T-helper 1 cell treated with Interleukin-12 subunit alpha and Interleukin-12 subunit beta and Interleukin-4 antibody, amounts not matched to agents 30 μg/mL and 1 μg/mL, for 36 hours (primary cell): Measurements from ENCODE around the gene ZNF784.
A peak's percentile ranks its signal among the peaks of the same experiment; 100 is the strongest.

Experiments used
- H3K27ac Mint-ChIP-seq: one replicate; pipeline ENCODE4 v1.8.0; 2021; ENCODE audit warnings: mild to moderate bottlenecking, mixed read lengths
- H3K27me3 Mint-ChIP-seq: one replicate; pipeline ENCODE4 v1.8.0; 2021; ENCODE audit warnings: low read depth, mixed read lengths
- H3K36me3 Mint-ChIP-seq: one replicate; pipeline ENCODE4 v1.8.0; 2021; ENCODE audit warnings: low read depth, mixed read lengths
- H3K4me1 Mint-ChIP-seq: one replicate; pipeline ENCODE4 v1.8.0; 2021; ENCODE audit warnings: low read depth, mixed read lengths
- H3K4me3 Mint-ChIP-seq: one replicate; pipeline ENCODE4 v1.8.0; 2021; ENCODE audit warnings: mild to moderate bottlenecking, moderate library complexity, mixed read lengths
- H3K9me3 Mint-ChIP-seq: one replicate; pipeline ENCODE4 v1.8.0; 2021; ENCODE audit warnings: mixed read lengths

The ZNF784 gene

DNA sequence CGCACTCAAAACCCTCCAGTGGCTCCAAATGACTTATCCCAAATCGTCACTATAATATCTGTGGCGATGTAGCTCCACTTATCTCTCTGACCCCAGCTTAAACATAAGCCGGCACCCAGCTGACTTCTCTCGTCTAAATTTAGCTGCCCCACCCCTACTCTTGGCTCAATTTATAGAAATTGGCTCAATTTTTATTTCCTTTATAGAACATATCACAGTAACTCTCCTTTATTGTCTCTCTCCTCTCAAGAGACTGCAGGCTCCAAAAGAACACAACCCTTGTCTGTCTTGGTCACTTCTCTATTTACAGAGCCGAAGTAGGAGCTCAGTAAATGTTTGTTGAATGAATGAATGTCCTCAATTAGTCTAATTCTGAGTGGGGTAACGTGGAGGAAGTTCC is 805 bp downstream of the ZNF784 start:
- no peak overlapping the region for H3K27ac Mint-ChIP-seq
- peaks cover 13% of the 10 kb centered on the region for H3K36me3 Mint-ChIP-seq
- no peaks in the 10 kb centered on the region for H3K9me3 Mint-ChIP-seq
- peaks cover 38% of the 10 kb centered on the region for H3K4me1 Mint-ChIP-seq
- H3K27me3 Mint-ChIP-seq: peaks cover 5% of the 10 kb centered on the region
- no peak overlapping the region for H3K4me3 Mint-ChIP-seq

- H3K27ac Mint-ChIP-seq: peak overlapping the region; percentile 18
Measured at GRCh38 chr19:55623130-55623529, 1.2 kb downstream of the ZNF784 start.

GRCh38 chr19:55622242-55622969 is 2.0 kb downstream of the ZNF784 start:
- Mint-ChIP-seq H3K27ac (no peak overlapping the region), H3K36me3 (peaks cover 15% of the 10 kb centered on the region), H3K4me1 (peaks cover 34% of the 10 kb centered on the region), H3K4me3 (no peak overlapping the region), H3K9me3 (no peaks in the 10 kb centered on the region), H3K27me3 (no peaks in the 10 kb centered on the region)

More at GRCh38 chr19:55623130-55623529, 1.2 kb downstream of the ZNF784 start:
- H3K4me3 Mint-ChIP-seq: no peak overlapping the region
- peaks cover 38% of the 10 kb centered on the region for H3K4me1 Mint-ChIP-seq
- H3K36me3 Mint-ChIP-seq: peaks cover 14% of the 10 kb centered on the region
- H3K9me3 Mint-ChIP-seq: no peaks in the 10 kb centered on the region
- H3K27me3 Mint-ChIP-seq: peaks cover 4% of the 10 kb centered on the region

DNA sequence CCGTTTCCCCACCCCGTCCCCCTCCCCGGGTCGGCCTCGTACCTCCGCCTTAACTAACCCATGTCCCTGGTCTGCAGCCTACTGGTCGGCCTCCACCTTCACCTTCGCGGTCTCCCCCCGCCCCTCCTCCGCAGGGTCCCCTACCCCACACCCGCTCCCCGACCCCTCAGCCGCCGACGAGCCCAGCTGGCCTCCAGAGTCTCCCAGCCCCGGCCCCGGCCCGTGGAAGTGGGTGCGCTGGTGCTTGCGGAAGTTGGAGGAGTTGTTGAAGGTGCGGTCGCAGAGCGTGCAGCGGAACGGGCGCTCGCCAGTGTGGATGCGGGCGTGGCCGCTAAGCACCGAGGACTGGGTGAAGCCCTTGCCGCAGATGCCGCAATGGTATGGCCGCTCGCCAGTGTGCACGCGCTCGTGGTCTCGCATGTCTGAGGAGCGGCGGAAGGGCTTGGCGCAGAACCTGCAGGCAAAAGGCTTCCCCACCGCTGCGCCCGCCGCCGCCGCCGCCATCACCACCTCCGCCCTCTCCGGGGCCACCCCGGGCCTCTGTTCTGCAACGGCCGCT is 2.6 kb downstream of the ZNF784 start:
- Mint-ChIP-seq H3K27me3 (no peaks in the 10 kb centered on the region), H3K36me3 (peaks cover 19% of the 10 kb centered on the region), H3K4me1 (peaks cover 29% of the 10 kb centered on the region), H3K27ac (no peak overlapping the region), H3K4me3 (no peak overlapping the region), H3K9me3 (no peaks in the 10 kb centered on the region)

GRCh38 chr19:55621205-55621672 is 3.1 kb downstream of the ZNF784 start:
- Mint-ChIP-seq H3K27me3 (no peaks in the 10 kb centered on the region), H3K9me3 (no peaks in the 10 kb centered on the region), H3K27ac (no peak overlapping the region), H3K36me3 (peaks cover 21% of the 10 kb centered on the region), H3K4me3 (no peak overlapping the region), H3K4me1 (peaks cover 23% of the 10 kb centered on the region)

- H3K4me1 Mint-ChIP-seq: peaks cover 19% of the 10 kb centered on the region
- no peaks in the 10 kb centered on the region for H3K27me3 Mint-ChIP-seq
- no peak overlapping the region for H3K4me3 Mint-ChIP-seq
- H3K27ac Mint-ChIP-seq: no peak overlapping the region
- no peaks in the 10 kb centered on the region for H3K9me3 Mint-ChIP-seq
- H3K36me3 Mint-ChIP-seq: peaks cover 21% of the 10 kb centered on the region
Measured at GRCh38 chr19:55620410-55621204, 3.8 kb downstream of the ZNF784 start.

DNA sequence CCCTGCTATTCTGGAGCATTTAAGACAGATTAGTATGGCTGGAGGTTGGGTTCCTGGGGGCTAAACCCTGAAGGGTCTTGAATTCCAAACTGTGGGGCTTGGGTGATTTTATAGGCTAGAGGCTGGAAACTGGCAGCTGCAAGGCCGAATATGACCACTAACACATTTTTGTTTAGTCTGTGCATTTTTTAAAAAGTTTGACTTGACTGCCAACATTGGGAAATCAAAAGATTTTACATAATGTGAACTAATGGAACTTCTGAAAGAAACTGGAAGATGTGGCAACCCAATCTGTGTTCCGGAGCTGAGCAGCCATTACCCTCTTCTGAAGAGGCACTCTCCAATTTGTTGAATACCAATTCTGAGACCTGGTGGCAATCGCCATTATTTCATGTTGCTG is 5.1 kb downstream of the ZNF784 start:
- H3K4me3 Mint-ChIP-seq: no peak overlapping the region
- no peak overlapping the region for H3K27ac Mint-ChIP-seq
- no peaks in the 10 kb centered on the region for H3K27me3 Mint-ChIP-seq
- no peaks in the 10 kb centered on the region for H3K9me3 Mint-ChIP-seq
- H3K4me1 Mint-ChIP-seq: peaks cover 13% of the 10 kb centered on the region
- H3K36me3 Mint-ChIP-seq: peaks cover 21% of the 10 kb centered on the region

- H3K27ac Mint-ChIP-seq: no peak overlapping the region
- H3K27me3 Mint-ChIP-seq: no peaks in the 10 kb centered on the region
- H3K36me3 Mint-ChIP-seq: peaks cover 21% of the 10 kb centered on the region
- peaks cover 7% of the 10 kb centered on the region for H3K4me1 Mint-ChIP-seq
- no peak overlapping the region for H3K4me3 Mint-ChIP-seq
- no peaks in the 10 kb centered on the region for H3K9me3 Mint-ChIP-seq
Measured at GRCh38 chr19:55618426-55618825, 5.9 kb downstream of the ZNF784 start.

GRCh38 chr19:55617426-55617825 is 6.9 kb downstream of the ZNF784 start:
- H3K9me3 Mint-ChIP-seq: no peaks in the 10 kb centered on the region
- no peaks in the 10 kb centered on the region for H3K27me3 Mint-ChIP-seq
- H3K4me1 Mint-ChIP-seq: peaks cover 10% of the 10 kb centered on the region
- peaks cover 26% of the 10 kb centered on the region for H3K36me3 Mint-ChIP-seq
- H3K4me3 Mint-ChIP-seq: no peak overlapping the region
- no peak overlapping the region for H3K27ac Mint-ChIP-seq

GRCh38 chr19:55616395-55616875 is 7.9 kb downstream of the ZNF784 start:
- Mint-ChIP-seq H3K27me3 (no peaks in the 10 kb centered on the region), H3K4me1 (peaks cover 10% of the 10 kb centered on the region), H3K9me3 (no peaks in the 10 kb centered on the region), H3K4me3 (no peak overlapping the region), H3K27ac (no peak overlapping the region), H3K36me3 (peaks cover 26% of the 10 kb centered on the region)

DNA sequence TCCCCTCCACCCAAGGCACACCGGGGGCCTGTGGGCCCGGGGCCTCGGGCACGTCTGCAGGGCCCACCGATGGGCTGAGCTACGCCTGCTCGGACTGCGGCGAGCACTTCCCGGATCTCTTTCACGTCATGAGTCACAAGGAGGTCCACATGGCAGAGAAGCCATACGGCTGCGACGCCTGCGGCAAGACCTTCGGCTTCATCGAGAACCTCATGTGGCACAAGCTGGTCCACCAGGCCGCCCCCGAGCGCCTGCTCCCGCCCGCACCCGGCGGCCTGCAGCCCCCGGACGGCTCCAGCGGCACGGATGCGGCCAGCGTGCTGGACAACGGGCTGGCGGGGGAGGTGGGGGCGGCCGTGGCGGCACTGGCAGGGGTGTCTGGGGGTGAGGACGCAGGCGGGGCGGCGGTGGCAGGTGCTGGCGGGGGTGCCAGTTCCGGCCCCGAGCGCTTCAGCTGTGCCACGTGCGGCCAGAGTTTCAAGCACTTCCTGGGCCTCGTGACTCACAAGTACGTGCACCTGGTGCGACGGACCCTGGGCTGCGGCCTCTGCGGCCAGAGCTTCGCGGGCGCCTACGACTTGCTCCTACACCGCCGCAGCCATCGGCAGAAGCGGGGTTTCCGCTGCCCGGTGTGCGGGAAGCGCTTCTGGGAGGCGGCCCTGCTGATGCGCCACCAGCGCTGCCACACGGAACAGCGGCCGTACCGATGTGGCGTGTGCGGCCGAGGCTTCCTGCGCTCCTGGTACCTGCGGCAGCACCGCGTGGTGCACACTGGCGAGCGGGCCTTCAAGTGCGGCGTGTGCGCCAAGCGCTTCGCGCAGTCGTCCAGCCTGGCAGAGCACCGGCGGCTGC is 8.6 kb downstream of the ZNF784 start:
- H3K27me3 Mint-ChIP-seq: no peaks in the 10 kb centered on the region
- peaks cover 10% of the 10 kb centered on the region for H3K4me1 Mint-ChIP-seq
- H3K9me3 Mint-ChIP-seq: no peaks in the 10 kb centered on the region
- peaks cover 23% of the 10 kb centered on the region for H3K36me3 Mint-ChIP-seq
- no peak overlapping the region for H3K27ac Mint-ChIP-seq
- H3K4me3 Mint-ChIP-seq: no peak overlapping the region

GRCh38 chr19:55614711-55615542 is 9.4 kb downstream of the ZNF784 start:
- Mint-ChIP-seq H3K4me1 (peaks cover 7% of the 10 kb centered on the region), H3K27me3 (no peaks in the 10 kb centered on the region), H3K36me3 (peaks cover 21% of the 10 kb centered on the region), H3K4me3 (no peak overlapping the region), H3K27ac (no peak overlapping the region), H3K9me3 (no peaks in the 10 kb centered on the region)

GRCh38 chr19:55613930-55614710 is 10.2 kb downstream of the ZNF784 start:
- Mint-ChIP-seq H3K36me3 (peaks cover 24% of the 10 kb centered on the region), H3K9me3 (no peaks in the 10 kb centered on the region), H3K27ac (no peak overlapping the region), H3K4me3 (no peak overlapping the region), H3K4me1 (peaks cover 9% of the 10 kb centered on the region), H3K27me3 (no peaks in the 10 kb centered on the region)
